Astrocyte (in vitro differentiated cells and primary cell): ENCODE results near the gene HINFP. TPM values are rescaled to one million over a fixed set of nuclear protein-coding genes. Genes with fewer than 3 reads are reported as not detected.
A peak's percentile ranks its signal among the peaks of the same experiment; 100 is the strongest.

Experiments used
- DNase-seq: peaks from one replicate; pipeline ENCODE4 v3.0.0-alpha.2; 2010; ENCODE audit warnings: low read depth
- FAIRE-seq: peaks from 2 replicates; lab custom pipeline; 2011; peaks lifted over from hg19 to GRCh38; lab: Jason Lieb, UNC
- H2AFZ ChIP-seq: 2 replicates; pipeline ENCODE4 v1.6.0; 2012; ENCODE audit warnings: low read depth, low read length, inconsistent platforms
- H3K27ac ChIP-seq: 2 replicates; pipeline ENCODE4 v1.5.1; 2011; ENCODE audit warnings: low read depth, low read length, inconsistent platforms
- H3K27me3 ChIP-seq: 2 replicates; pipeline ENCODE4 v1.6.0; 2011; ENCODE audit warnings: low read length, inconsistent platforms; ENCODE audit not compliant: insufficient read depth
- H3K36me3 ChIP-seq: 2 replicates; pipeline ENCODE4 v1.5.1; 2011; ENCODE audit warnings: low read length, inconsistent platforms; ENCODE audit not compliant: insufficient read depth
- H3K4me1 ChIP-seq: 2 replicates; pipeline ENCODE4 v1.5.1; 2011; ENCODE audit warnings: low read length, inconsistent platforms; ENCODE audit not compliant: insufficient read depth
- H3K4me2 ChIP-seq: 2 replicates; pipeline ENCODE4 v1.6.0; 2012; ENCODE audit warnings: low read length, inconsistent platforms
- H3K4me3 ChIP-seq: 2 replicates; pipeline ENCODE4 v1.5.1; 2011; ENCODE audit warnings: low read depth, mild to moderate bottlenecking, low read length, inconsistent platforms; ENCODE audit not compliant: insufficient read depth
- H3K79me2 ChIP-seq: 2 replicates; pipeline ENCODE4 v1.6.0; 2012; ENCODE audit warnings: mild to moderate bottlenecking, low read length, inconsistent platforms; ENCODE audit not compliant: insufficient read depth
- H3K9ac ChIP-seq: 2 replicates; pipeline ENCODE4 v1.6.0; 2012; ENCODE audit warnings: mild to moderate bottlenecking, low read length, inconsistent platforms
- H3K9me3 ChIP-seq: 2 replicates; pipeline ENCODE4 v1.5.1; 2012; ENCODE audit warnings: low read depth, mild to moderate bottlenecking, low read length, inconsistent platforms; ENCODE audit not compliant: insufficient read depth
- H4K20me1 ChIP-seq: 2 replicates; pipeline ENCODE4 v1.6.0; 2012; ENCODE audit warnings: low read length, inconsistent platforms; ENCODE audit not compliant: insufficient read depth
- H3K27ac Mint-ChIP-seq: one replicate; pipeline ENCODE4 v1.8.0; 2021; ENCODE audit warnings: mild to moderate bottlenecking, mixed read lengths; ENCODE audit not compliant: unreplicated experiment
- H3K27me3 Mint-ChIP-seq: one replicate; pipeline ENCODE4 v1.8.0; 2021; ENCODE audit warnings: low read depth, mixed read lengths; ENCODE audit not compliant: unreplicated experiment
- H3K36me3 Mint-ChIP-seq: one replicate; pipeline ENCODE4 v1.8.0; 2021; ENCODE audit warnings: low read depth, mixed read lengths; ENCODE audit not compliant: unreplicated experiment
- H3K4me1 Mint-ChIP-seq: one replicate; pipeline ENCODE4 v1.8.0; 2021; ENCODE audit warnings: low read depth, mixed read lengths; ENCODE audit not compliant: unreplicated experiment
- H3K4me3 Mint-ChIP-seq: one replicate; pipeline ENCODE4 v1.8.0; 2021; ENCODE audit warnings: mild to moderate bottlenecking, moderate library complexity, mixed read lengths; ENCODE audit not compliant: unreplicated experiment
- H3K9me3 Mint-ChIP-seq: one replicate; pipeline ENCODE4 v1.8.0; 2021; ENCODE audit warnings: mild to moderate bottlenecking, mixed read lengths; ENCODE audit not compliant: unreplicated experiment
- EZH2 ChIP-seq: IDR thresholded peaks from 2 replicates; pipeline ENCODE4 v1.6.1; 2012; ENCODE audit warnings: mild to moderate bottlenecking, low read length, inconsistent platforms; ENCODE audit not compliant: insufficient read depth
- total RNA-seq: library from RNA; stranded (reverse); gene quantifications from 2 replicates; pipeline ENCODE4 v1.2.1, GENCODE V29; 2021
- TF ChIP-seq, protein P1 (sequence below): IDR thresholded peaks from 2 replicates; pipeline ENCODE4 v1.5.1; 2011; ENCODE audit warnings: low read depth, mild to moderate bottlenecking, inconsistent platforms, low read length, moderate library complexity; ENCODE audit not compliant: insufficient read depth

The HINFP gene
- total RNA-seq, 1 donor from 2014 or later: 27.8 TPM

DNA sequence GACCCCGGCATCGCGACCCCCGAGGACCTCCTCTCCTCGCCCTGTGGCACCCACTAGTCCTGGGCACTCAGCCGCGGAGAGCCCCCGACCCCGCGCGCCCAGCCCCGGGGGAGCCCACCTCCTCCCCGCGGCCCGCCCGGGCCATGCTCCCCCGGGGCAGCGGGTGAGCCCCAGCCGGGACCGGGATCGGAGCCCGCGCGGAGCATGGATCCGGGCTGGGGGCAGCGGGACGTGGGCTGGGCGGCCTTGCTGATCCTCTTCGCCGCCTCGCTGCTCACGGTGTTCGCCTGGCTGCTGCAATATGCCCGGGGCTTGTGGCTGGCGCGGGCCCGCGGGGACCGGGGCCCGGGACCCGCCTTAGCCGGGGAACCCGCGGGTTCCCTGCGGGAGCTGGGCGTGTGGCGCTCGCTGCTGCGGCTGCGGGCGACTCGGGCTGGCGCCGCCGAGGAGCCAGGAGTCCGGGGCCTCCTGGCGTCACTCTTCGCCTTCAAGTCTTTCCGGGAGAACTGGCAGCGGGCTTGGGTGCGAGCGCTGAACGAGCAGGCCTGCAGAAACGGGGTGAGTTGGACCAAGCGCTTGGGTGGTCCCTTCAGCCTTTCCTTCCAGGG, 13.7 kb upstream of the HINFP start:
- peaks cover 21% of the 10 kb centered on the region for H4K20me1 ChIP-seq
- H3K4me3 ChIP-seq: peak overlapping the region; percentile 67
- H3K9ac ChIP-seq: peak overlapping the region; percentile 86
- FAIRE-seq (no peak), DNase-seq (no peak)
- TF ChIP-seq, protein P1, sequence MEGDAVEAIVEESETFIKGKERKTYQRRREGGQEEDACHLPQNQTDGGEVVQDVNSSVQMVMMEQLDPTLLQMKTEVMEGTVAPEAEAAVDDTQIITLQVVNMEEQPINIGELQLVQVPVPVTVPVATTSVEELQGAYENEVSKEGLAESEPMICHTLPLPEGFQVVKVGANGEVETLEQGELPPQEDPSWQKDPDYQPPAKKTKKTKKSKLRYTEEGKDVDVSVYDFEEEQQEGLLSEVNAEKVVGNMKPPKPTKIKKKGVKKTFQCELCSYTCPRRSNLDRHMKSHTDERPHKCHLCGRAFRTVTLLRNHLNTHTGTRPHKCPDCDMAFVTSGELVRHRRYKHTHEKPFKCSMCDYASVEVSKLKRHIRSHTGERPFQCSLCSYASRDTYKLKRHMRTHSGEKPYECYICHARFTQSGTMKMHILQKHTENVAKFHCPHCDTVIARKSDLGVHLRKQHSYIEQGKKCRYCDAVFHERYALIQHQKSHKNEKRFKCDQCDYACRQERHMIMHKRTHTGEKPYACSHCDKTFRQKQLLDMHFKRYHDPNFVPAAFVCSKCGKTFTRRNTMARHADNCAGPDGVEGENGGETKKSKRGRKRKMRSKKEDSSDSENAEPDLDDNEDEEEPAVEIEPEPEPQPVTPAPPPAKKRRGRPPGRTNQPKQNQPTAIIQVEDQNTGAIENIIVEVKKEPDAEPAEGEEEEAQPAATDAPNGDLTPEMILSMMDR: no peak
- no peak for TF ChIP-seq EZH2
- peak overlapping the region; percentile 96 for H3K4me2 ChIP-seq
- Mint-ChIP-seq H3K4me3 (peak overlapping the region; percentile 86), H3K9me3 (no peaks in the 10 kb centered on the region), H3K36me3 (peaks cover 8% of the 10 kb centered on the region), H3K4me1 (peaks cover 18% of the 10 kb centered on the region), H3K27me3 (no peaks in the 10 kb centered on the region), H3K27ac (no peak overlapping the region)
- peaks cover 27% of the 10 kb centered on the region for H3K79me2 ChIP-seq
- no peaks in the 10 kb centered on the region for H3K27me3 ChIP-seq
- peak overlapping the region; percentile 39 for H3K27ac ChIP-seq
- H3K4me1 ChIP-seq: peaks cover 19% of the 10 kb centered on the region
- peak overlapping the region; percentile 77 for H2AFZ ChIP-seq
- peaks cover 14% of the 10 kb centered on the region for H3K36me3 ChIP-seq
- no peaks in the 10 kb centered on the region for H3K9me3 ChIP-seq

DNA sequence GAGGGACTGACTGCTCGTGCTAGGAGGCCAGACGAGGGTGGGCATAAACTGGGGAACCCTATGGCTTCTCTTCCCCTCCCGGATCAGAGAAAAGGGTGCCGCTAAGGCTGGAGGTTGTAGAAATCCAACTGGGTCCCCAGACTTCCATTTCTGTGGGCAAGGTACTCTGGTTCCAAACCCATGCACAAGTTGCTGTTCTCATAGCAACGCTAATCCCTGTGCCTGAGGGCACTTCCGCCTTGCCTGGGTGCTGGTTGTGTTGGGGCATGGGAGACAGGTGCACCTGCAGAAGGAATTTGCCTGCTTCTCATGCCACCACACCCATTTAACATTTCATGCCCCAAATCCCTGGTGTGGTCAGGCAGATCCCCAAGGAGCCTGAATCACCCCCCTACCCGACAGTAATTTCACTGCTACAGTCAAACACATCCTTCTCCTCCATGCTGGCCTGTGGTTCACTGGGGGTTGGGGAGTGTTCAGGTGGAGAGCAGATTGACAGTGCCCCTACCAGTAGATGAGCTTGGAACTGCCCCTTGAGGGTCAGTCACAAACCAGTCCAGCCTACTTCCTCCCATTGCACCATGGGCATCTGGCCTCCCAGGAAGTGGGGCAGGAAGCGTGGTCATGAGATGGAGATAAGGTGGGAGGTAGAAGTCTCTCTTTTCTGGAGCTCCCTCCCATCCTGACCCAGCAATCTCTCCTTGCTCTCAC, 13.1 kb upstream of the HINFP start:
- TF ChIP-seq, protein P1: no peak
- TF ChIP-seq EZH2: no peak
- no peak for FAIRE-seq
- peaks cover 21% of the 10 kb centered on the region for H4K20me1 ChIP-seq
- H3K27me3 Mint-ChIP-seq: no peaks in the 10 kb centered on the region
- H3K36me3 Mint-ChIP-seq: peaks cover 11% of the 10 kb centered on the region
- H3K9me3 ChIP-seq: no peaks in the 10 kb centered on the region
- peaks cover 27% of the 10 kb centered on the region for H3K79me2 ChIP-seq
- no peaks in the 10 kb centered on the region for H3K9me3 Mint-ChIP-seq
- H3K9ac ChIP-seq: peak overlapping the region; percentile 86
- H2AFZ ChIP-seq: peak overlapping the region; percentile 77
- H3K4me2 ChIP-seq: peak overlapping the region; percentile 96
- H3K27me3 ChIP-seq: no peaks in the 10 kb centered on the region
- no peak overlapping the region for H3K27ac ChIP-seq
- no peak for DNase-seq
- peaks cover 17% of the 10 kb centered on the region for H3K4me1 Mint-ChIP-seq
- H3K4me3 ChIP-seq: peak overlapping the region; percentile 67
- peaks cover 14% of the 10 kb centered on the region for H3K4me1 ChIP-seq
- peak overlapping the region; percentile 86 for H3K4me3 Mint-ChIP-seq
- H3K36me3 ChIP-seq: peaks cover 14% of the 10 kb centered on the region
- H3K27ac Mint-ChIP-seq: no peak overlapping the region

DNA sequence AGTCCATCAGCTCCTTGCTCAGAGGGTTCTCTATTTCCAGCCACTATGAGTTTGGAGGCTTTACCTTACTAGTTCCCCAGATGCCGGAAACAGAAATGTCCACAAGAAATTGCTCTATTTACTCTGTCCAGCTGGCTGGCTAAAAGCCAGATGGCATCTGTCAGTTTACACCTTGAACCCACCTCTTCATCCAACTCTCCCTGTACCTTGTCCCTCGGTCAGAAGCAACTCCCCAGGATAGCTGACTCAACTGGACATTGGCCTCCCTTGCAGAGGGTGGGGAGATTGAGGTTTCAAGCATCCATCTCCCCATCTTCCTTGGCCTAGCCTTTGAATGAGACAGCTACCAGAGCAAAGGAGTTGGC, 12.5 kb upstream of the HINFP start:
- Histone ChIP-seq H2AFZ (no peak overlapping the region), H3K79me2 (peaks cover 27% of the 10 kb centered on the region), H3K4me3 (peak overlapping the region; percentile 67), H3K9me3 (no peaks in the 10 kb centered on the region), H4K20me1 (peaks cover 21% of the 10 kb centered on the region), H3K27me3 (no peaks in the 10 kb centered on the region), H3K27ac (no peak overlapping the region), H3K4me2 (peak overlapping the region; percentile 96), H3K36me3 (peaks cover 14% of the 10 kb centered on the region), H3K4me1 (peaks cover 14% of the 10 kb centered on the region), H3K9ac (no peak overlapping the region)
- H3K4me1 Mint-ChIP-seq: peaks cover 18% of the 10 kb centered on the region
- no peaks in the 10 kb centered on the region for H3K9me3 Mint-ChIP-seq
- peak overlapping the region; percentile 86 for H3K4me3 Mint-ChIP-seq
- FAIRE-seq (no peak), DNase-seq (no peak)
- TF ChIP-seq EZH2: no peak
- TF ChIP-seq, protein P1: no peak
- no peak overlapping the region for H3K27ac Mint-ChIP-seq
- H3K36me3 Mint-ChIP-seq: peaks cover 11% of the 10 kb centered on the region
- H3K27me3 Mint-ChIP-seq: no peaks in the 10 kb centered on the region
